Caki2 (cell line): Measurements from ENCODE around the gene SLC2A3. TPM values are rescaled to one million over a fixed set of nuclear protein-coding genes. Genes with fewer than 3 reads are reported as not detected.
"Not testable (repeated sequence)": the region's sequence is repeated elsewhere in the genome, so short reads cannot be mapped to it uniquely, and the experiment has no call there.

Source experiments
- DNase-seq: peaks from one replicate; pipeline ENCODE4 v3.0.0-alpha.2; 2015; ENCODE audit warnings: low read depth
- in situ Hi-C: cut with HindIII; loops from 2 replicates; pipeline ENCODE4 v1.10.0; 2016; ENCODE audit warnings: low sequenced_read_pairs, low pct_unique_long_range_greater_than_20kb, mixed read lengths
- total RNA-seq: library from RNA; depleted of rRNA; stranded (reverse); fragments of >200 nt; shearing (Covaris generic); gene quantifications from 2 replicates; pipeline ENCODE4 v1.2.3, GENCODE V29; 2014; ENCODE audit warnings: low replicate concordance; rRNA removed

Gene SLC2A3
- total RNA-seq = 3.7 and 7.9 TPM in 2 replicates

- peak; percentile 65 for DNase-seq
- in situ Hi-C loops = no loop called here
These were observed at the start of gene SLC2A3 for GRCh38 chr12:7935590-7936581. TSS of gene SLC2A3 (minus strand) at chr12:7936187. CDS start at chr12:7936034, 153 bp downstream.

- no peak for DNase-seq
- in situ Hi-C loops = no loop called here
These were observed 48.9 kb upstream of the SLC2A3 start for GRCh38 chr12:7984900-7985299.

- in situ Hi-C loops, DNase-seq: not testable (repeated sequence)
These were observed 47.5 kb upstream of the SLC2A3 start for GRCh38 chr12:7983460-7983859.

- in situ Hi-C loops, DNase-seq: not testable (repeated sequence)
These were observed 47.0 kb upstream of the SLC2A3 start for GRCh38 chr12:7983019-7983418.

GRCh38 chr12:7982332-7982735 is 46.3 kb upstream of the SLC2A3 start:
- in situ Hi-C loops, DNase-seq: not testable (repeated sequence)

GRCh38 chr12:7981446-7981845 is 45.5 kb upstream of the SLC2A3 start:
- DNase-seq = no peak
- in situ Hi-C loops = no loop called here

- in situ Hi-C loops, DNase-seq: not testable (repeated sequence)
These were observed 41.6 kb upstream of the SLC2A3 start for GRCh38 chr12:7977351-7978124.

GRCh38 chr12:7973457-7973825 is 37.5 kb upstream of the SLC2A3 start:
- in situ Hi-C loops = no loop called here
- DNase-seq = no peak

- DNase-seq = no peak
- in situ Hi-C loops = no loop called here
These were observed 36.9 kb upstream of the SLC2A3 start for GRCh38 chr12:7972734-7973456.

- in situ Hi-C loops, DNase-seq: not testable (repeated sequence)
These were observed 36.3 kb upstream of the SLC2A3 start for GRCh38 chr12:7972269-7972668.

- not testable (repeated sequence) for DNase-seq
These were observed 35.8 kb upstream of the SLC2A3 start for GRCh38 chr12:7971765-7972164.

GRCh38 chr12:7970475-7971252 is 34.7 kb upstream of the SLC2A3 start:
- peak; percentile 98 for DNase-seq
- in situ Hi-C loops = no loop called here

More at GRCh38 chr12:7971765-7972164, 35.8 kb upstream of the SLC2A3 start:
- in situ Hi-C loops = not testable (repeated sequence)

GRCh38 chr12:7966563-7966962 is 30.6 kb upstream of the SLC2A3 start:
- in situ Hi-C loops = no loop called here
- DNase-seq = no peak

GRCh38 chr12:7964669-7965068 is 28.7 kb upstream of the SLC2A3 start:
- in situ Hi-C loops = not testable (repeated sequence)

GRCh38 chr12:7961395-7962178 is 25.6 kb upstream of the SLC2A3 start:
- no peak for DNase-seq
- in situ Hi-C loops = no loop called here

More at GRCh38 chr12:7964669-7965068, 28.7 kb upstream of the SLC2A3 start:
- DNase-seq = not testable (repeated sequence)

GRCh38 chr12:7959701-7960121 is 23.7 kb upstream of the SLC2A3 start:
- in situ Hi-C loops = no loop called here
- no peak for DNase-seq

GRCh38 chr12:7959278-7959677 is 23.3 kb upstream of the SLC2A3 start:
- in situ Hi-C loops = no loop called here
- no peak for DNase-seq
